ENCODE measurements around the gene ARSB. TPM values are rescaled to one million over a fixed set of nuclear protein-coding genes. Genes with fewer than 3 reads are reported as not detected.

The ARSB gene
- total and polyA plus RNA-seq, 2 donors (not counting 1 experiment from before 2014, with no cell fraction given), result 4.6 to 9.8 TPM

DNA sequence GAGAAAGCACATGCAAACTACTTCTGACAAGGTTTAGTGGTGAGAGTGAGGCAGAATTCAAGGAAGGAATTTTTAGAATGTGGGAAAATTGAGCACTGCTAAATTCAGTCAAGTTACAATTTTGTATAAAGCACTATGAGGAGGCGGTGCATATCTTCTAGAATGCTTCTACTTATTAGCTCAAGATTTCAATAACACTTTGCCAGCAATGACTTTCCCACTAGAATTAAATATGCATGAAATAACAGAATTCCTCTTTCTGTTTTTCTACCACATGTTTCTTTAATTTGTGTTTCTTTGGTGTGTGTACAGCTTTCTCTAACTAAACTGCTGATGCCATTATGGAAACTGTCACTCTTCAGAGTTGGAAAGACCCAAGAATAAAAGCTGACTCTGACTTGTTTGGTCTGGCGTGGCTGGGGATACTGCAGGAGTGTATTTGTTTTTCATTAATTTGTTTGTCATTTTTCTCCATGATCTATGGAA, 163.5 kb downstream of the ARSB start:
- no peak overlapping the region for H3K4me2 ChIP-seq (replicated peaks; ENCODE audit: low read depth, low read length, poor library complexity, severe bottlenecking)
- DNase-seq (no peak), ATAC-seq (ENCODE audit: low read depth) (no peak)
- peaks cover 34% of the 10 kb centered on the region for H3K4me1 Mint-ChIP-seq
- no peak overlapping the region for H3K9ac ChIP-seq (ENCODE audit: low read length)
- no CpG with 5 or more reads among the region's 2 CpGs for WGBS (ENCODE audit: insufficient coverage)
- no peaks in the 10 kb centered on the region for H3K9me3 Mint-ChIP-seq (ENCODE audit: insufficient read depth)
- H3K27ac ChIP-seq (ENCODE audit: low read length in 2 of 2), result no peak overlapping the region
- H3K36me3 ChIP-seq (replicated peaks in 1 of 2; ENCODE audit: control extremely low read depth in 1 of 2, control insufficient read depth in 1 of 2, extremely low read depth in 1 of 2, insufficient read depth in 2 of 2, low read length in 1 of 2), result peaks cover 0 to 4% of the 10 kb centered on the region in 2 experiments
- H4K20me1 ChIP-seq (ENCODE audit: control insufficient read depth, insufficient read depth, low read length, poor library complexity, severe bottlenecking), result no peaks in the 10 kb centered on the region
- intact Hi-C loops (cut with micrococcal nuclease), result loop anchor here (10.0 kb wide), 1 partner anchor 247 kb away; no protein-coding TSS in a partner anchor
- no peaks in the 10 kb centered on the region for H3K79me2 ChIP-seq (ENCODE audit: control insufficient read depth, insufficient read depth, low read length)
- no peak overlapping the region for H3K4me3 ChIP-seq (ENCODE audit: control extremely low read depth in 1 of 5, extremely low read depth in 1 of 5, insufficient read depth in 1 of 5, low read depth in 2 of 5, low read length in 4 of 5)
- H2AFZ ChIP-seq (ENCODE audit: insufficient read depth, low read depth, low read length, poor library complexity, severe bottlenecking), result no peak overlapping the region
- CTCF ChIA-PET, result no interaction called here
- H3K9me3 ChIP-seq (ENCODE audit: control extremely low read depth in 1 of 3, control insufficient read depth in 2 of 3, insufficient read depth in 1 of 3, low read length in 2 of 3), result peaks cover 0 to 4% (median 0%) of the 10 kb centered on the region in 3 donors
- no peaks in the 10 kb centered on the region for H3K27me3 Mint-ChIP-seq
- TF ChIP-seq EZH2 (IDR thresholded peaks at IDR 0.05; ENCODE audit: borderline replicate concordance, insufficient read depth, low read depth, low read length, poor library complexity, severe bottlenecking), result no peak
- TF ChIP-seq, protein P1, sequence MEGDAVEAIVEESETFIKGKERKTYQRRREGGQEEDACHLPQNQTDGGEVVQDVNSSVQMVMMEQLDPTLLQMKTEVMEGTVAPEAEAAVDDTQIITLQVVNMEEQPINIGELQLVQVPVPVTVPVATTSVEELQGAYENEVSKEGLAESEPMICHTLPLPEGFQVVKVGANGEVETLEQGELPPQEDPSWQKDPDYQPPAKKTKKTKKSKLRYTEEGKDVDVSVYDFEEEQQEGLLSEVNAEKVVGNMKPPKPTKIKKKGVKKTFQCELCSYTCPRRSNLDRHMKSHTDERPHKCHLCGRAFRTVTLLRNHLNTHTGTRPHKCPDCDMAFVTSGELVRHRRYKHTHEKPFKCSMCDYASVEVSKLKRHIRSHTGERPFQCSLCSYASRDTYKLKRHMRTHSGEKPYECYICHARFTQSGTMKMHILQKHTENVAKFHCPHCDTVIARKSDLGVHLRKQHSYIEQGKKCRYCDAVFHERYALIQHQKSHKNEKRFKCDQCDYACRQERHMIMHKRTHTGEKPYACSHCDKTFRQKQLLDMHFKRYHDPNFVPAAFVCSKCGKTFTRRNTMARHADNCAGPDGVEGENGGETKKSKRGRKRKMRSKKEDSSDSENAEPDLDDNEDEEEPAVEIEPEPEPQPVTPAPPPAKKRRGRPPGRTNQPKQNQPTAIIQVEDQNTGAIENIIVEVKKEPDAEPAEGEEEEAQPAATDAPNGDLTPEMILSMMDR (IDR thresholded peaks at IDR 0.05), result no peak
- no peaks in the 10 kb centered on the region for H3K27me3 ChIP-seq (replicated peaks in 1 of 4; ENCODE audit: control extremely low read depth in 1 of 4, control insufficient read depth in 3 of 4, insufficient read depth in 4 of 4, low read length in 3 of 4)
- H3K4me3 Mint-ChIP-seq, result no peak overlapping the region
- H3K4me1 ChIP-seq (ENCODE audit: control insufficient read depth in 2 of 2, insufficient read depth in 2 of 2, low read length in 2 of 2), result peaks cover 21 to 22% of the 10 kb centered on the region in 2 donors
- POLR2A ChIA-PET, result no interaction called here
- no peak overlapping the region for H3K27ac Mint-ChIP-seq

DNA sequence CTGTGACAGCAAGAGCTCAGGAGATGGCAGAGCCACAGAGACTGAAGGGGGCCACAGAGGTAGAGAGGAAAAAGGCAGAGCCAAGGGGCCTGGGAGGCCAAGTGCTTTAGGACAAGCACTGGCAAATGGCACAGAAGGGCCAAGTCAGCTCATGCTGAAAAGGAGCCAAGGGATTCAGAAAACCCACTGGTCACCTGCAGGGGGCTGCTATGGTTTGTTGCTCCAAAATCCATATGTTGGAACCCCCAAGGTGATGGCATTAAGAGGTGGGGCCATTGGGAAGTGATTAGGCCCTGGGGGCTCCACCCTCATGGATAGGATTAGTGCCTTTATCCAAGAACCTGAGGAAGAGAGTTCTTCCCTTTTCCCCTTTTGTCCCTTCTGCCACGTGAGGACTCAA, 165.4 kb downstream of the ARSB start:
- WGBS (ENCODE audit: insufficient coverage), result 83% methylated on average over 1 of the region's 1 CpG
- Mint-ChIP-seq H3K27me3 (no peaks in the 10 kb centered on the region), H3K4me1 (peaks cover 17% of the 10 kb centered on the region), H3K27ac (no peak overlapping the region), H3K4me3 (no peak overlapping the region), H3K9me3 (ENCODE audit: insufficient read depth) (no peaks in the 10 kb centered on the region)
- H3K4me2 ChIP-seq (replicated peaks; ENCODE audit: low read depth, low read length, poor library complexity, severe bottlenecking), result no peak overlapping the region
- H3K27me3 ChIP-seq (replicated peaks in 1 of 4; ENCODE audit: control extremely low read depth in 1 of 4, control insufficient read depth in 3 of 4, insufficient read depth in 4 of 4, low read length in 3 of 4), result no peaks in the 10 kb centered on the region
- H3K36me3 ChIP-seq (replicated peaks in 1 of 2; ENCODE audit: control extremely low read depth in 1 of 2, control insufficient read depth in 1 of 2, extremely low read depth in 1 of 2, insufficient read depth in 2 of 2, low read length in 1 of 2), result peaks cover 0 to 4% of the 10 kb centered on the region in 2 experiments
- H3K79me2 ChIP-seq (ENCODE audit: control insufficient read depth, insufficient read depth, low read length), result no peaks in the 10 kb centered on the region
- no peak overlapping the region for H2AFZ ChIP-seq (ENCODE audit: insufficient read depth, low read depth, low read length, poor library complexity, severe bottlenecking)
- no peaks in the 10 kb centered on the region for H3K9me3 ChIP-seq (ENCODE audit: control extremely low read depth in 1 of 3, control insufficient read depth in 2 of 3, insufficient read depth in 1 of 3, low read length in 2 of 3)
- TF ChIP-seq EZH2 (IDR thresholded peaks at IDR 0.05; ENCODE audit: borderline replicate concordance, insufficient read depth, low read depth, low read length, poor library complexity, severe bottlenecking), result no peak
- TF ChIP-seq, protein P1 (IDR thresholded peaks at IDR 0.05), result no peak
- ChIA-PET CTCF (no interaction called here), POLR2A (no interaction called here)
- no peak overlapping the region for H3K4me3 ChIP-seq (ENCODE audit: control extremely low read depth in 1 of 5, extremely low read depth in 1 of 5, insufficient read depth in 1 of 5, low read depth in 2 of 5, low read length in 4 of 5)
- peaks cover 5 to 8% of the 10 kb centered on the region in 2 donors for H3K4me1 ChIP-seq (ENCODE audit: control insufficient read depth in 2 of 2, insufficient read depth in 2 of 2, low read length in 2 of 2)
- H3K9ac ChIP-seq (ENCODE audit: low read length), result no peak overlapping the region
- ATAC-seq (ENCODE audit: low read depth), result no peak
- intact Hi-C loops (cut with micrococcal nuclease), result loop anchor here (10.0 kb wide), 1 partner anchor 245 kb away; no protein-coding TSS in a partner anchor
- DNase-seq, result no peak
- no peak overlapping the region for H3K27ac ChIP-seq (ENCODE audit: low read length in 2 of 2)
- H4K20me1 ChIP-seq (ENCODE audit: control insufficient read depth, insufficient read depth, low read length, poor library complexity, severe bottlenecking), result no peaks in the 10 kb centered on the region
